H1 (cell line): ENCODE data around the gene ATP8B3. TPM values are rescaled to one million over a fixed set of nuclear protein-coding genes. Genes with fewer than 3 reads are reported as not detected.

Experiments
- CTCF ChIA-PET: fragments of 300-600 bp; sonication (Branson Sonifier 250); formaldehyde crosslinking; loops from one replicate; lab custom pipeline; 2021; ENCODE audit not compliant: partially characterized antibody; lab: Charles Lee
- POLR2A ChIA-PET: fragments of 300-600 bp; sonication (Branson Sonifier 250); formaldehyde crosslinking; loops from one replicate; lab custom pipeline; 2021; ENCODE audit warnings: inconsistent platforms; ENCODE audit not compliant: partially characterized antibody; lab: Charles Lee
- DNase-seq, 2 experiments: peaks; one replicate each; pipeline versions ENCODE4 v3.0.0 to v3.0.0-alpha.2; 2010 to 2022; ENCODE audit warnings: low spot score in 2 of 2, low read depth in 1 of 2, mixed read lengths in 1 of 2
- FAIRE-seq: peaks from 2 replicates; lab custom pipeline; 2011; peaks lifted over from hg19 to GRCh38; lab: Jason Lieb, UNC
- H2AFZ ChIP-seq: 2 replicates; pipeline ENCODE4 v1.8.1; 2012; ENCODE audit warnings: low read length, inconsistent platforms
- H2AK5ac ChIP-seq: 2 replicates; pipeline ENCODE4 v1.6.1; 2013; ENCODE audit warnings: low read depth, low read length
- H2BK120ac ChIP-seq: replicated peaks from 2 replicates; pipeline ENCODE3; 2013; ENCODE audit warnings: low read depth, low read length, inconsistent platforms
- H2BK12ac ChIP-seq: 2 replicates; pipeline ENCODE4 v1.6.1; 2013; ENCODE audit warnings: low read depth, low read length
- H2BK15ac ChIP-seq: 2 replicates; pipeline ENCODE4 v1.6.1; 2013; ENCODE audit warnings: low read length
- H2BK20ac ChIP-seq: 2 replicates; pipeline ENCODE4 v1.6.1; 2013; ENCODE audit warnings: low read length
- H2BK5ac ChIP-seq: 2 replicates; pipeline ENCODE4 v1.6.1; 2013; ENCODE audit warnings: low read depth, low read length
- H3K14ac ChIP-seq: 2 replicates; pipeline ENCODE4 v1.6.1; 2013; ENCODE audit warnings: inconsistent platforms; ENCODE audit not compliant: insufficient read length
- H3K18ac ChIP-seq: 2 replicates; pipeline ENCODE4 v1.6.1; 2013; ENCODE audit warnings: low read length; ENCODE audit errors: extremely low read depth
- H3K23ac ChIP-seq: 2 replicates; pipeline ENCODE4 v1.6.1; 2013; ENCODE audit warnings: inconsistent platforms; ENCODE audit not compliant: insufficient read length
- H3K23me2 ChIP-seq: 2 replicates; pipeline ENCODE4 v1.6.1; 2013; ENCODE audit warnings: low read depth, low read length
- H3K27ac ChIP-seq: 2 replicates; pipeline ENCODE4 v1.6.1; 2011; ENCODE audit warnings: low read depth, low read length, inconsistent platforms
- H3K27me3 ChIP-seq, 4 experiments: replicated peaks in 1 of 4; 1 replicate in 1 of 4; 2 replicates in 3 of 4; pipeline versions ENCODE4 v1.6.1 to v1.8.1; 2011 to 2013; ENCODE audit warnings: low read length in 3 of 4, mild to moderate bottlenecking in 3 of 4, inconsistent platforms in 2 of 4, mixed read lengths in 2 of 4, moderate library complexity in 1 of 4; ENCODE audit not compliant: control insufficient read depth in 3 of 4, insufficient read depth in 3 of 4; ENCODE audit errors: extremely low read depth in 1 of 4
- H3K36me3 ChIP-seq, 4 experiments: 2 replicates each; pipeline versions ENCODE4 v1.6.1 to v1.8.1; 2011 to 2013; ENCODE audit warnings: mild to moderate bottlenecking in 4 of 4, low read length in 3 of 4, moderate library complexity in 2 of 4, control low read depth in 1 of 4, inconsistent platforms in 1 of 4; ENCODE audit not compliant: insufficient read depth in 4 of 4, control insufficient read depth in 2 of 4
- H3K4ac ChIP-seq: replicated peaks from 2 replicates; pipeline ENCODE3; 2013; ENCODE audit warnings: low read length, low read depth, mixed read lengths, inconsistent platforms; ENCODE audit not compliant: insufficient read length
- H3K4me1 ChIP-seq, 4 experiments: replicated peaks in 1 of 4; 1 replicate in 1 of 4; 2 replicates in 3 of 4; pipeline versions ENCODE4 v1.6.1 to v1.8.1; 2011 to 2013; ENCODE audit warnings: low read length in 3 of 4, inconsistent platforms in 2 of 4, mixed read lengths in 1 of 4; ENCODE audit not compliant: insufficient read depth in 4 of 4, control insufficient read depth in 3 of 4
- H3K4me2 ChIP-seq, 2 experiments: 2 replicates each; pipeline versions ENCODE4 v1.6.1 to v1.8.1; 2011 to 2013; ENCODE audit warnings: low read depth in 2 of 2, low read length in 2 of 2, control low read depth in 1 of 2, inconsistent platforms in 1 of 2, mild to moderate bottlenecking in 1 of 2; ENCODE audit not compliant: insufficient read depth in 1 of 2
- H3K4me3 ChIP-seq, 4 experiments: fragments of 200-600, 300-600 bp in 1 of 4; sonication (generic), shearing (Covaris generic), sonication (Bioruptor Twin) in 1 of 4; 2 replicates each; pipeline versions ENCODE4 v1.5.1 to v1.8.1; 2011 to 2016; ENCODE audit warnings: low read length in 4 of 4, low read depth in 3 of 4, control low read depth in 2 of 4, inconsistent platforms in 2 of 4, mild to moderate bottlenecking in 2 of 4, mixed read lengths in 1 of 4, moderate library complexity in 1 of 4; ENCODE audit not compliant: insufficient read depth in 2 of 4; ENCODE audit errors: extremely low read depth in 1 of 4
- H3K56ac ChIP-seq: replicated peaks from 2 replicates; pipeline ENCODE3; 2013; ENCODE audit warnings: low read depth, mild to moderate bottlenecking, mixed read lengths, low read length, inconsistent platforms; ENCODE audit not compliant: insufficient read length
- H3K79me1 ChIP-seq: 2 replicates; pipeline ENCODE4 v1.6.1; 2013; ENCODE audit warnings: low read depth, low read length, control low read depth
- H3K79me2 ChIP-seq, 2 experiments: 2 replicates each; pipeline versions ENCODE4 v1.6.1 to v1.8.1; 2012 to 2013; ENCODE audit warnings: low read length in 2 of 2, mild to moderate bottlenecking in 2 of 2, inconsistent platforms in 1 of 2; ENCODE audit not compliant: insufficient read depth in 2 of 2, control insufficient read depth in 1 of 2
- H3K9ac ChIP-seq, 4 experiments: replicated peaks in 1 of 4; 1 replicate in 1 of 4; 2 replicates in 3 of 4; pipeline versions ENCODE4 v1.6.1 to v1.8.1; 2011 to 2013; ENCODE audit warnings: low read depth in 3 of 4, low read length in 3 of 4, control low read depth in 2 of 4, mild to moderate bottlenecking in 2 of 4, moderate library complexity in 2 of 4, inconsistent platforms in 1 of 4; ENCODE audit errors: extremely low read depth in 1 of 4
- H3K9me3 ChIP-seq, 2 experiments: 2 replicates each; pipeline versions ENCODE4 v1.6.1 to v1.8.1; 2012 to 2013; ENCODE audit warnings: mild to moderate bottlenecking in 2 of 2, moderate library complexity in 2 of 2, control low read depth in 1 of 2, inconsistent platforms in 1 of 2, low read depth in 1 of 2, low read length in 1 of 2, mixed read lengths in 1 of 2; ENCODE audit not compliant: insufficient read depth in 2 of 2
- H4K20me1 ChIP-seq, 2 experiments: replicated peaks in 1 of 2; 2 replicates each; pipeline versions ENCODE3 to v1.8.1; 2011 to 2013; ENCODE audit warnings: inconsistent platforms in 2 of 2, low read length in 2 of 2, mild to moderate bottlenecking in 1 of 2; ENCODE audit not compliant: insufficient read depth in 2 of 2, control insufficient read depth in 1 of 2
- H4K5ac ChIP-seq: 2 replicates; pipeline ENCODE4 v1.6.1; 2013; ENCODE audit warnings: low read length, low read depth, mixed read lengths, inconsistent platforms; ENCODE audit not compliant: insufficient read length
- H4K8ac ChIP-seq: 2 replicates; pipeline ENCODE4 v1.8.0; 2013; ENCODE audit warnings: mild to moderate bottlenecking, moderate library complexity, low read length, inconsistent platforms; ENCODE audit not compliant: insufficient read depth; ENCODE audit errors: extremely low read depth
- H4K91ac ChIP-seq: replicated peaks from 2 replicates; pipeline ENCODE3; 2013; ENCODE audit warnings: low read length, mixed read lengths, inconsistent platforms; ENCODE audit not compliant: insufficient read length
- BRCA1 ChIP-seq: IDR thresholded peaks from 2 replicates; pipeline ENCODE4 v1.6.1; 2012; ENCODE audit warnings: low read depth, low read length, improper control_type of control experiment
- EGR1 ChIP-seq: IDR thresholded peaks from 2 replicates; pipeline ENCODE4 v1.6.1; 2011; ENCODE audit warnings: low read depth, low read length, borderline replicate concordance
- FOSL1 ChIP-seq: IDR thresholded peaks from 2 replicates; pipeline ENCODE4 v1.6.1; 2011; ENCODE audit warnings: mild to moderate bottlenecking, low read depth, low read length, moderate library complexity; ENCODE audit not compliant: insufficient read depth
- KDM4A ChIP-seq: IDR thresholded peaks from one replicate; pipeline ENCODE4 v1.7.1; 2012; ENCODE audit warnings: low read depth, mild to moderate bottlenecking, moderate library complexity, low read length, inconsistent platforms; ENCODE audit not compliant: severe bottlenecking
- SAP30 ChIP-seq: fragments of 300-600 bp; sonication (generic); IDR thresholded peaks from 2 replicates; pipeline ENCODE4 v1.7.1; 2012; ENCODE audit warnings: low read length, moderate library complexity, mild to moderate bottlenecking, inconsistent platforms; ENCODE audit not compliant: insufficient read depth, insufficient replicate concordance
- SIRT6 ChIP-seq: IDR thresholded peaks from one replicate; pipeline ENCODE4 v1.7.1; 2012; ENCODE audit warnings: low read length, inconsistent platforms
- SIX5 ChIP-seq: IDR thresholded peaks from 2 replicates; pipeline ENCODE4 v1.6.1; 2011; ENCODE audit warnings: mild to moderate bottlenecking, low read depth, low read length
- SP1 ChIP-seq: IDR thresholded peaks from 2 replicates; pipeline ENCODE4 v1.6.1; 2011; ENCODE audit warnings: low read depth, low read length
- SP2 ChIP-seq: IDR thresholded peaks from 2 replicates; pipeline ENCODE4 v1.6.1; 2012; ENCODE audit warnings: mild to moderate bottlenecking, low read length, inconsistent platforms
- SP4 ChIP-seq: IDR thresholded peaks from 2 replicates; pipeline ENCODE4 v1.6.1; 2012; ENCODE audit warnings: low read length, inconsistent platforms
- TBP ChIP-seq: IDR thresholded peaks from 2 replicates; pipeline ENCODE4 v1.6.1; 2011; ENCODE audit warnings: low read depth, low read length, improper control_type of control experiment
- TEAD4 ChIP-seq: IDR thresholded peaks from 2 replicates; pipeline ENCODE4 v1.6.1; 2012; ENCODE audit warnings: low read depth, low read length, inconsistent platforms, mixed read lengths
- ZNF274 ChIP-seq: IDR thresholded peaks from 2 replicates; pipeline ENCODE4 v1.7.0; 2012; ENCODE audit warnings: low read length, borderline replicate concordance; ENCODE audit errors: extremely low read depth
- WGBS, 2 experiments: shearing (Covaris generic) in 1 of 2; methylation state at CpG; one replicate each; pipeline versions ENCODE4 v1.1.6 to v1.1.7; 2013 to 2015; ENCODE audit warnings: low lambda C conversion rate in 2 of 2, mixed read lengths in 2 of 2, inconsistent platforms in 1 of 2, low coverage in 1 of 2, missing lambda C conversion rate in 1 of 2; ENCODE audit not compliant: insufficient replicate concordance in 2 of 2, insufficient coverage in 1 of 2, insufficient read length in 1 of 2; ENCODE audit errors: extremely low coverage in 1 of 2, missing lambda C conversion rate in 1 of 2; 5-methylcytosine and 5-hydroxymethylcytosine counted together
- polyA plus RNA-seq, 7 experiments: library from polyadenylated mRNA; depleted of rRNA in 3 of 7; stranded (reverse) in 5 of 7; unstranded in 2 of 7; fragments of >200 nt in 5 of 7; fragments of 200-250 nt in 2 of 7; gene quantifications; 1 replicate in 5 of 7; 2 replicates in 1 of 7; 4 replicates in 1 of 7; pipeline versions ENCODE4 v1.2.1 to v1.2.3, GENCODE V29; 2011 to 2013; ENCODE audit warnings: missing spikeins in 2 of 7, mixed read lengths in 2 of 7
- total RNA-seq: library from RNA; stranded (reverse); fragmentation: NEBNext Ultra II Directional; extraction: Animal tissue kit (Norgen Biotek cat#: 25700); gene quantifications from 2 replicates; pipeline ENCODE4 v1.2.1, GENCODE V29; 2021
- TF ChIP-seq, protein P1 (sequence below): IDR thresholded peaks from 2 replicates; pipeline ENCODE4 v1.6.1; 2012; ENCODE audit warnings: inconsistent platforms

Gene ATP8B3
- total and polyA plus RNA-seq, 2 of the 8 experiments (the other 6 are each of a cell fraction or from before 2014, with no cell fraction given) = 4.1 to 9.3 TPM

DNA sequence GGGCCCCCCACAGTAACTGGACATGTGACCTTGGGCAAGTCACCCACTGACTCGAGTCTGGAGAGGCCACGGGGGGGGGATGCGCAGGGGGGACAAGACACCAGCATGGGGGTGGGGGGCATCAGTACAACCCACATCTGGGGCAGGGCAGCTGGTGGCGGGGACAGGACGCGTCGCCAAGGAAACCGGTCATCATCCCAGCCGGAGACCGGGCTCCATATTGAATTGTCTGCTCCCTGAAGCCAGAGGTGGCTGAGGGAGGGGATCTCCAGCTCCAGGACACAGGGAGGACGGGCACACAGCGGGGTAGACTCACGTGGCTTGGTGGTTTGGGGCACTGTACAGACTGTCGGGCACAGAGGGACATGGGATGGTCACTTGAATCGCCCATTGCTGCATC lies 47.3 kb downstream of the ATP8B3 start:
- H3K4ac ChIP-seq = no peak overlapping the region
- H4K8ac ChIP-seq = no peak overlapping the region
- H3K23me2 ChIP-seq = peaks cover 9% of the 10 kb centered on the region; the same call in 1 of the 2 replicates
- H2BK120ac ChIP-seq = no peak overlapping the region
- no peak overlapping the region for H3K14ac ChIP-seq
- H3K4me1 ChIP-seq = peaks cover 0 to 20% (median 8%) of the 10 kb centered on the region in 4 experiments; a peak in 6 of 7 replicates
- H3K27ac ChIP-seq = no peak overlapping the region
- no peak overlapping the region; a peak in 1 of 4 replicates for H3K4me2 ChIP-seq
- DNase-seq (peak in 1 of 2 experiments; percentile 50), FAIRE-seq (no peak)
- H3K9ac ChIP-seq = no peak overlapping the region
- H2BK15ac ChIP-seq = no peak overlapping the region
- H3K56ac ChIP-seq = no peak overlapping the region
- H4K5ac ChIP-seq = no peak overlapping the region
- peaks cover 84 to 98% (median 95%) of the 10 kb centered on the region in 4 experiments for H3K27me3 ChIP-seq
- H2AK5ac ChIP-seq = no peak overlapping the region
- peaks cover 0 to 6% (median 0%) of the 10 kb centered on the region in 4 experiments; a peak in 1 of 8 replicates for H3K36me3 ChIP-seq
- H2BK12ac ChIP-seq = peak overlapping the region; percentile 96; the same call in 1 of the 2 replicates
- H2AFZ ChIP-seq = no peak overlapping the region
- WGBS, 2 experiments = 9% methylated on average over 13 of the region's 15 CpGs; no CpG with 5 or more reads in 1 of the 2 experiments
- peaks cover 0 to 3% of the 10 kb centered on the region in 2 experiments; a peak in 2 of 4 replicates for H3K9me3 ChIP-seq
- H3K18ac ChIP-seq = no peak overlapping the region
- H3K79me2 ChIP-seq = no peaks in the 10 kb centered on the region
- H3K79me1 ChIP-seq = no peaks in the 10 kb centered on the region
- H2BK5ac ChIP-seq = no peak overlapping the region
- no peak overlapping the region for H2BK20ac ChIP-seq
- ChIA-PET CTCF (interaction anchor here (0.8 to 4.9 kb wide), 16 partner anchors 9 to 93 kb away, joined by 3 to 97 read pairs (median 5); no protein-coding TSS in a partner anchor), POLR2A (interaction anchor here (1.0 to 4.4 kb wide), 4 partner anchors 11 to 92 kb away, joined by 3 to 14 read pairs (median 3); no protein-coding TSS in a partner anchor)
- H3K23ac ChIP-seq = no peak overlapping the region
- H3K4me3 ChIP-seq = no peak overlapping the region
- no peak overlapping the region for H4K91ac ChIP-seq
- peaks cover 5 to 28% of the 10 kb centered on the region in 2 experiments for H4K20me1 ChIP-seq
- TF ChIP-seq BRCA1 (no peak), SP1 (no peak), TBP (no peak), SP2 (no peak), SAP30 (no peak), ZNF274 (no peak), TEAD4 (no peak), KDM4A (no peak), SP4 (no peak), SIRT6 (no peak), FOSL1 (no peak), EGR1 (no peak), SIX5 (no peak)
- TF ChIP-seq, protein P1, sequence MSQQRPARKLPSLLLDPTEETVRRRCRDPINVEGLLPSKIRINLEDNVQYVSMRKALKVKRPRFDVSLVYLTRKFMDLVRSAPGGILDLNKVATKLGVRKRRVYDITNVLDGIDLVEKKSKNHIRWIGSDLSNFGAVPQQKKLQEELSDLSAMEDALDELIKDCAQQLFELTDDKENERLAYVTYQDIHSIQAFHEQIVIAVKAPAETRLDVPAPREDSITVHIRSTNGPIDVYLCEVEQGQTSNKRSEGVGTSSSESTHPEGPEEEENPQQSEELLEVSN = no peak
